Measurements from ENCODE around the gene CTNNA1.

Gene CTNNA1

DNA sequence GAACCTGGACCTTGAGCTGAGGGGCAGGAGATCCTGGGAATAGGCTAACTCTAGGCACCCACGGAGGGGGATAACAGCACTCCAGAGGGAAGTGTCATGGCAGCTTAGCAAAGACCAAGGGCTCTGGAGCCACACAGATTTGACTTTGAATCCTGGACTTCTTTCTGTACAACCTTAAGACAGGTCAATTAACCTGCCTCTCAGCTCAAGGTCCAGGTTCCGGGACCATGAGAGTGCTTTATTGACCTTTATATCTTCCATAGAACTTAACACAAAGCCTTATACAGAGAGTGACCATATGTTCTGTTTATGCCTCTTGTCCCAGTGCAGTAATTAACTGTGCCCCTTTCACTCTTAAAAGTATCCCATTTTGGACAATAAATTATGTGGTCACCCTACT, 212.4 kb downstream of the CTNNA1 start:
- Mint-ChIP-seq H3K9me3 (no peaks in the 10 kb centered on the region), H3K36me3 (ENCODE audit: low read depth) (no peaks in the 10 kb centered on the region), H3K4me1 (peaks cover 97% of the 10 kb centered on the region), H3K4me3 (no peak overlapping the region), H3K27me3 (ENCODE audit: low read depth, poor library complexity) (peaks cover 3% of the 10 kb centered on the region), H3K27ac (peak overlapping the region; percentile 90)
- no peak for TF ChIP-seq CTCF (IDR thresholded peaks at IDR 0.05)
- no peak for DNase-seq

GRCh38 chr5:138966236-138966985, 213.2 kb downstream of the CTNNA1 start:
- Mint-ChIP-seq H3K4me1 (peaks cover 96% of the 10 kb centered on the region), H3K27ac (no peak overlapping the region), H3K4me3 (no peak overlapping the region), H3K36me3 (ENCODE audit: low read depth) (no peaks in the 10 kb centered on the region), H3K9me3 (no peaks in the 10 kb centered on the region), H3K27me3 (ENCODE audit: low read depth, poor library complexity) (peaks cover 3% of the 10 kb centered on the region)
- no peak for TF ChIP-seq CTCF (IDR thresholded peaks at IDR 0.05)
- DNase-seq, result no peak

DNA sequence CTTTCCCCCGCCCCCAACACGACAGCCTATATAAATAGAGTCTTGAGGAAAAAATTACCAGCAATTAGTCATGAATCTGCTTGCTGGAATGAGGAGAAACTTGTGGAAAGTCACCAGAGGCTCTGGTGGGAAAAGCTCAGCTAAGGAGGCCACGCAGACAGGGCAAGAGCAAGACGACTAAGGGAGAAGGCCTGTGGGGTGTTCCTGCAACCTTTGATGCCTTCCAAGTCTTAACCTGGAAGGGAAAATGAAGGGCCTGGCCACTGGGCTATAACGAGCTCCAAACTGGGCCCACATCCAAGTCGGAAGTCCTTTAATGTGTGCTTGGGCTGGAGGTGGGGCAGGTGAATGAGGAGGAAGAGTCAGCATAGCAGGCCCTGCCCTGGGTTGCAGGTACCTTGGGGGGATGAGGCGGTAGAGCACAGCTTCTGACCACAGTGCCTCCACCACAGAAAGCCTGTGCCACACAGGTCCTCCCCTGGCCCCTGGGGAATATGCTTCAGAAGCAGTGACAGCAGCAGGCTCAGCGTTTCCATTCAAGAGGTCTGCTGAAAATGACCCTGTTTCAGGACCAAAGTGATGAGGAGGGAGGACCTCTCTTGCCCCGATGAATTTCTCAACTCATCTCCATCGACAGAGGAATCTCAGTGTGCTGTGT, 214.7 kb downstream of the CTNNA1 start:
- H3K27me3 Mint-ChIP-seq (ENCODE audit: low read depth, poor library complexity), result peaks cover 7% of the 10 kb centered on the region
- peaks cover 96% of the 10 kb centered on the region for H3K4me1 Mint-ChIP-seq

GRCh38 chr5:138968601-138969000, 215.4 kb downstream of the CTNNA1 start:
- Mint-ChIP-seq H3K27ac (peak overlapping the region; percentile 46), H3K9me3 (no peaks in the 10 kb centered on the region), H3K36me3 (ENCODE audit: low read depth) (no peaks in the 10 kb centered on the region), H3K4me1 (peaks cover 96% of the 10 kb centered on the region), H3K27me3 (ENCODE audit: low read depth, poor library complexity) (peaks cover 7% of the 10 kb centered on the region), H3K4me3 (no peak overlapping the region)
- no peak for DNase-seq
- TF ChIP-seq CTCF (IDR thresholded peaks at IDR 0.05), result no peak

More for the DNA sequence above, 214.7 kb downstream of the CTNNA1 start:
- no peak for DNase-seq
- no peak for TF ChIP-seq CTCF (IDR thresholded peaks at IDR 0.05)
- Mint-ChIP-seq H3K36me3 (ENCODE audit: low read depth) (no peaks in the 10 kb centered on the region), H3K27ac (peak overlapping the region; percentile 61), H3K9me3 (no peaks in the 10 kb centered on the region), H3K4me3 (no peak overlapping the region)

GRCh38 chr5:138969323-138970002, 216.2 kb downstream of the CTNNA1 start:
- no peak overlapping the region for H3K4me3 Mint-ChIP-seq
- peaks cover 4% of the 10 kb centered on the region for H3K27me3 Mint-ChIP-seq (ENCODE audit: low read depth, poor library complexity)
- peaks cover 96% of the 10 kb centered on the region for H3K4me1 Mint-ChIP-seq
- H3K27ac Mint-ChIP-seq, result peak overlapping the region; percentile 20
- no peak for TF ChIP-seq CTCF (IDR thresholded peaks at IDR 0.05)
- H3K36me3 Mint-ChIP-seq (ENCODE audit: low read depth), result no peaks in the 10 kb centered on the region
- no peaks in the 10 kb centered on the region for H3K9me3 Mint-ChIP-seq
- DNase-seq, result no peak
